ENCODE results near the gene PTPRN2. TPM values are rescaled to one million over a fixed set of nuclear protein-coding genes. Genes with fewer than 3 reads are reported as not detected.

The PTPRN2 gene
- total and polyA plus RNA-seq, 2 donors from 2014 or later = 4.8 to 6.2 TPM

DNA sequence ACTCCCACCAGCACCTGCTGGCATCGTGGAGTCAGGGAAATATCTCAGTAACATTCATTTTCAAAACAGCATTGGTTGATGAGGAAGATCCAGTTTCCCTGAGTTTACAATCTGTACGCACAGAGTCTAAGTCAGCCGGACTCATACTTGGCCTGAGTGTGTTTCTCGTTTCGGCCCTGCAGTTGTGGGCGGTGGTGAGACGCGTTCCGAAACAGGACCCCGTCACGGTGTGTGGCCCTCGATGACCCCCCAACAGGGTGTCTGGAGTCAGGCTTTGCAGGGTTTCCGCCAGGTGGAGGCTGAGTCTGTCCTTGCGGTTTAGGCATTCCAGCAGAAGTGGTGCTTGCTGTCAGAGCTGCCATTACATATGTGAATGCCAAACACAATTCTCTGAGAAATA, 933.3 kb downstream of the PTPRN2 start:
- peaks cover 0 to 4% (median 0%) of the 10 kb centered on the region in 3 donors for H3K9me3 ChIP-seq (ENCODE audit: control insufficient read depth in 2 of 3, insufficient read depth in 1 of 3, low read length in 3 of 3)
- no peak overlapping the region for H3K27ac ChIP-seq (ENCODE audit: low read depth in 2 of 2, low read length in 2 of 2)
- H3K4me1 ChIP-seq (ENCODE audit: control insufficient read depth in 2 of 3, insufficient read depth in 2 of 3, low read depth in 1 of 3, low read length in 3 of 3) = no peaks in the 10 kb centered on the region
- H3K27me3 ChIP-seq (ENCODE audit: control insufficient read depth, insufficient read depth, low read length) = no peaks in the 10 kb centered on the region
- DNase-seq (peak in 2 of 5 donors; percentile 20 to 35), FAIRE-seq (no peak)
- no peak overlapping the region for H3K4me3 ChIP-seq (ENCODE audit: low read length in 3 of 3)
- no peak overlapping the region for H3K9ac ChIP-seq (ENCODE audit: low read length in 3 of 3)
- TF ChIP-seq, protein P1, sequence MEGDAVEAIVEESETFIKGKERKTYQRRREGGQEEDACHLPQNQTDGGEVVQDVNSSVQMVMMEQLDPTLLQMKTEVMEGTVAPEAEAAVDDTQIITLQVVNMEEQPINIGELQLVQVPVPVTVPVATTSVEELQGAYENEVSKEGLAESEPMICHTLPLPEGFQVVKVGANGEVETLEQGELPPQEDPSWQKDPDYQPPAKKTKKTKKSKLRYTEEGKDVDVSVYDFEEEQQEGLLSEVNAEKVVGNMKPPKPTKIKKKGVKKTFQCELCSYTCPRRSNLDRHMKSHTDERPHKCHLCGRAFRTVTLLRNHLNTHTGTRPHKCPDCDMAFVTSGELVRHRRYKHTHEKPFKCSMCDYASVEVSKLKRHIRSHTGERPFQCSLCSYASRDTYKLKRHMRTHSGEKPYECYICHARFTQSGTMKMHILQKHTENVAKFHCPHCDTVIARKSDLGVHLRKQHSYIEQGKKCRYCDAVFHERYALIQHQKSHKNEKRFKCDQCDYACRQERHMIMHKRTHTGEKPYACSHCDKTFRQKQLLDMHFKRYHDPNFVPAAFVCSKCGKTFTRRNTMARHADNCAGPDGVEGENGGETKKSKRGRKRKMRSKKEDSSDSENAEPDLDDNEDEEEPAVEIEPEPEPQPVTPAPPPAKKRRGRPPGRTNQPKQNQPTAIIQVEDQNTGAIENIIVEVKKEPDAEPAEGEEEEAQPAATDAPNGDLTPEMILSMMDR (IDR thresholded peaks at IDR 0.05; ENCODE audit: borderline replicate concordance, extremely low read depth, insufficient read depth) = no peak
- intact Hi-C loops (cut with DNase I) = no loop called here
- H3K36me3 ChIP-seq (ENCODE audit: control insufficient read depth in 2 of 3, insufficient read depth in 3 of 3, low read length in 3 of 3) = no peaks in the 10 kb centered on the region

DNA sequence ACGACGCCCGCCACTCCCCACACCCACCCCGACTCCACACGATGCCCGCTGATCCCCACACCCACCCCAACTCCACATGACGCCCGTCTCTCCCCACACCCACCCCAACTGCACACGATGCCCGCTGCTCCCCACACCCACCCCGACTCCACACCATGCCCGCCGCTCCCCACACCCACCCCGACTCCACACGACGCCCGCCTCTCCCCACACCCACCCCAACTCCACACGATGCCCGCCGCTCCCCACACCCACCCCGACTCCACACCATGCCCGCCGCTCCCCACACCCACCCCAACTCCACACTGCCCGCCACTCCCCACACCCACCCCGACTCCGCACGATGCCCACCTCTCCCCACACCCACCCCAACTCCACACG, 933.8 kb downstream of the PTPRN2 start:
- FAIRE-seq (no peak), DNase-seq (peak in 1 of 5 donors; percentile 28)
- H3K4me3 ChIP-seq (ENCODE audit: low read length in 3 of 3) = no peak overlapping the region
- intact Hi-C loops (cut with DNase I) = no loop called here
- H3K36me3 ChIP-seq (ENCODE audit: control insufficient read depth in 2 of 3, insufficient read depth in 3 of 3, low read length in 3 of 3) = no peaks in the 10 kb centered on the region
- H3K27me3 ChIP-seq (ENCODE audit: control insufficient read depth, insufficient read depth, low read length) = no peaks in the 10 kb centered on the region
- H3K9me3 ChIP-seq (ENCODE audit: control insufficient read depth in 2 of 3, insufficient read depth in 1 of 3, low read length in 3 of 3) = peaks cover 0 to 4% (median 0%) of the 10 kb centered on the region in 3 donors
- H3K9ac ChIP-seq (ENCODE audit: low read length in 3 of 3) = no peak overlapping the region
- TF ChIP-seq, protein P1 (IDR thresholded peaks at IDR 0.05; ENCODE audit: borderline replicate concordance, extremely low read depth, insufficient read depth) = no peak
- H3K27ac ChIP-seq (ENCODE audit: low read depth in 2 of 2, low read length in 2 of 2) = no peak overlapping the region
- H3K4me1 ChIP-seq (ENCODE audit: control insufficient read depth in 2 of 3, insufficient read depth in 2 of 3, low read depth in 1 of 3, low read length in 3 of 3) = no peaks in the 10 kb centered on the region

DNA sequence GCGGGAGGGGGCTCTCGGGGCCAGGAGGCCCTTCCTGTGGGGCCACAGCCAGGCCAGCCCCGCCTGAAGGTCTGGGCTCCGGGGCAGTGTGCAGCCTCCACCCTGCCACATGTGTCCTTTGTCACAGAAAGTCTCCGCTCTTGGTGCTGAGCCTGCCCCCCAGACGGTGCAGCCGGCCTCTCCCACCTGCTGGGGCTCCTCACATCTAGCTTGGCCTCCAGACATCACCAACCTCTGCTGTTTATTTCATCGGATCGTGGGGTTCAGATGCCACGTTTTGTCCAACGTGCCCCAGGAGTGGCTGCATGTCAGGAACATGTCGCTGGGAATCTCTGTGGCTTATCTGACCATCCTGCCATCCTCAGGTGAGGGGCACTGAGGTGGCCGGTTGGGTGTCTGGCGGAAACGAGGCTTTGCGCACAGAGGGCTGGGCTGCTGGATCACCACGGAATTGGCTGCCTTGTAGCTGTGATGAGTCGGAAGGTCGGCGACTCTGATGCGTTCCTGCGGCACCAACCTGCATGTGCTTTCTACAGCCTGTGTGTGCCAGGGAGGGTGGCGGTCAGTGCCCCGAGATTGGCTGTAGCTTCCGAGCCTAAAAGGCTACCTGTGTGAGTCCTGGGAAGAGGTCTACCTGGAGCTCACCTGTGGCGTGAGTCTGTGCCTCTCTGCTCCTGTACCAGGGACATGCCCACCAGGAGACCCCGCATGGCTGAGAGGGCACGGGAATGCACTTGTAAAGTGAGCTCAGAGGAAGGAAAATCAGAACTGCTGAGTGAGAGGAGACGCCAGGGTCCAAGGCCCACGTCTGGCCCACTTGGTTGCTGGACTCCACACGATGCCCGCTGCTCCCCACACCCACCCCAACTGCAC, 934.4 kb downstream of the PTPRN2 start:
- Histone ChIP-seq H3K9ac (ENCODE audit: low read length in 3 of 3) (no peak overlapping the region), H3K27ac (ENCODE audit: low read depth in 2 of 2, low read length in 2 of 2) (no peak overlapping the region), H3K27me3 (ENCODE audit: control insufficient read depth, insufficient read depth, low read length) (no peaks in the 10 kb centered on the region), H3K4me1 (ENCODE audit: control insufficient read depth in 2 of 3, insufficient read depth in 2 of 3, low read depth in 1 of 3, low read length in 3 of 3) (no peaks in the 10 kb centered on the region), H3K9me3 (ENCODE audit: control insufficient read depth in 2 of 3, insufficient read depth in 1 of 3, low read length in 3 of 3) (peaks cover 0 to 4% (median 0%) of the 10 kb centered on the region in 3 donors), H3K36me3 (ENCODE audit: control insufficient read depth in 2 of 3, insufficient read depth in 3 of 3, low read length in 3 of 3) (no peaks in the 10 kb centered on the region), H3K4me3 (ENCODE audit: low read length in 3 of 3) (no peak overlapping the region)
- TF ChIP-seq, protein P1 (IDR thresholded peaks at IDR 0.05; ENCODE audit: borderline replicate concordance, extremely low read depth, insufficient read depth) = no peak
- intact Hi-C loops (cut with DNase I) = no loop called here
- DNase-seq = peak in 1 of 5 donors; percentile 28
- FAIRE-seq = no peak

Data from kidney (tissue), 14 donors.